Osteoblast (primary cell): ENCODE measurements around the gene PCDHA11. TPM values are rescaled to one million over a fixed set of nuclear protein-coding genes. Genes with fewer than 3 reads are reported as not detected.

Experiments
- DNase-seq: peaks from one replicate; pipeline ENCODE4 v3.0.0; 2011; ENCODE audit warnings: low spot score, mixed read lengths; ENCODE audit not compliant: insufficient read length; ENCODE audit errors: missing footprints
- H2AFZ ChIP-seq: 2 replicates; pipeline ENCODE4 v1.6.0; 2011; ENCODE audit warnings: mild to moderate bottlenecking, low read length
- H3K27ac ChIP-seq: 2 replicates; pipeline ENCODE4 v1.5.1; 2011; ENCODE audit warnings: mild to moderate bottlenecking, low read depth, low read length, moderate library complexity
- H3K27me3 ChIP-seq: 2 replicates; pipeline ENCODE4 v1.6.0; 2012; ENCODE audit warnings: mild to moderate bottlenecking, control low read depth, inconsistent platforms, low read length, moderate library complexity; ENCODE audit not compliant: insufficient read depth
- H3K36me3 ChIP-seq: 2 replicates; pipeline ENCODE4 v1.5.1; 2011; ENCODE audit warnings: mild to moderate bottlenecking, low read length, control low read depth, moderate library complexity; ENCODE audit not compliant: insufficient read depth
- H3K4me1 ChIP-seq: 2 replicates; pipeline ENCODE4 v1.5.1; 2011; ENCODE audit warnings: mild to moderate bottlenecking, low read length, control low read depth, moderate library complexity; ENCODE audit not compliant: insufficient read depth
- H3K4me2 ChIP-seq: 2 replicates; pipeline ENCODE4 v1.6.0; 2011; ENCODE audit warnings: mild to moderate bottlenecking, low read length; ENCODE audit not compliant: insufficient read depth
- H3K4me3 ChIP-seq: fragments of 200-600 bp; sonication (generic); 3 replicates; pipeline ENCODE4 v1.5.1; 2012; ENCODE audit warnings: mild to moderate bottlenecking, low read length, inconsistent platforms; ENCODE audit not compliant: insufficient read depth
- H3K79me2 ChIP-seq: 2 replicates; pipeline ENCODE4 v1.6.0; 2012; ENCODE audit warnings: mild to moderate bottlenecking, low read length, control low read depth, inconsistent platforms; ENCODE audit not compliant: insufficient read depth
- H3K9me3 ChIP-seq: 2 replicates; pipeline ENCODE4 v1.5.1; 2011; ENCODE audit warnings: low read depth, low read length, control low read depth
- H4K20me1 ChIP-seq: 2 replicates; pipeline ENCODE4 v1.6.0; 2012; ENCODE audit warnings: mild to moderate bottlenecking, low read length, control low read depth; ENCODE audit not compliant: insufficient read depth
- CTCF ChIP-seq: IDR thresholded peaks from 2 replicates; pipeline ENCODE4 v1.5.1; 2011; ENCODE audit warnings: mild to moderate bottlenecking, low read depth, low read length, moderate library complexity; ENCODE audit errors: extremely low read depth
- total RNA-seq: library from RNA; depleted of rRNA; stranded (reverse); fragments of >200 nt; gene quantifications from 2 replicates; pipeline ENCODE4 v1.2.3, GENCODE V29; 2012

PCDHA11 gene
- total RNA-seq, 1 donor = 0.36 TPM

- Histone ChIP-seq H3K4me2 (no peak overlapping the region), H3K9me3 (no peaks in the 10 kb centered on the region), H3K4me1 (no peaks in the 10 kb centered on the region), H3K27me3 (no peaks in the 10 kb centered on the region), H3K27ac (no peak overlapping the region), H2AFZ (no peak overlapping the region), H3K36me3 (no peaks in the 10 kb centered on the region), H4K20me1 (no peaks in the 10 kb centered on the region), H3K79me2 (no peaks in the 10 kb centered on the region), H3K4me3 (no peak overlapping the region)
- no peak for TF ChIP-seq CTCF
- DNase-seq = no peak
These were observed 11.4 kb upstream of the PCDHA11 start for GRCh38 chr5:140857177-140857986.

GRCh38 chr5:140857987-140858240 lies 10.8 kb upstream of the PCDHA11 start:
- H3K79me2 ChIP-seq = no peaks in the 10 kb centered on the region
- H3K4me3 ChIP-seq = no peak overlapping the region
- no peaks in the 10 kb centered on the region for H4K20me1 ChIP-seq
- no peaks in the 10 kb centered on the region for H3K27me3 ChIP-seq
- no peak overlapping the region for H2AFZ ChIP-seq
- no peaks in the 10 kb centered on the region for H3K36me3 ChIP-seq
- DNase-seq = no peak
- no peaks in the 10 kb centered on the region for H3K4me1 ChIP-seq
- no peak overlapping the region for H3K27ac ChIP-seq
- H3K9me3 ChIP-seq = no peaks in the 10 kb centered on the region
- no peak overlapping the region for H3K4me2 ChIP-seq
- TF ChIP-seq CTCF = no peak

GRCh38 chr5:140862441-140863295 lies 6.1 kb upstream of the PCDHA11 start:
- no peaks in the 10 kb centered on the region for H3K79me2 ChIP-seq
- no peak overlapping the region for H3K4me3 ChIP-seq
- no peaks in the 10 kb centered on the region for H3K27me3 ChIP-seq
- H4K20me1 ChIP-seq = no peaks in the 10 kb centered on the region
- DNase-seq = no peak
- no peak overlapping the region for H3K4me2 ChIP-seq
- H3K36me3 ChIP-seq = no peaks in the 10 kb centered on the region
- H3K9me3 ChIP-seq = no peaks in the 10 kb centered on the region
- TF ChIP-seq CTCF = no peak
- no peak overlapping the region for H3K27ac ChIP-seq
- H3K4me1 ChIP-seq = no peaks in the 10 kb centered on the region
- no peak overlapping the region for H2AFZ ChIP-seq

- Histone ChIP-seq H3K4me2 (no peak overlapping the region), H3K4me3 (no peak overlapping the region), H4K20me1 (no peaks in the 10 kb centered on the region), H3K9me3 (no peaks in the 10 kb centered on the region), H3K36me3 (no peaks in the 10 kb centered on the region), H3K79me2 (no peaks in the 10 kb centered on the region), H3K27me3 (no peaks in the 10 kb centered on the region), H3K27ac (no peak overlapping the region), H2AFZ (no peak overlapping the region), H3K4me1 (no peaks in the 10 kb centered on the region)
- no peak for DNase-seq
- peak; percentile 19 for TF ChIP-seq CTCF
These were observed 764 bp downstream of the PCDHA11 start for GRCh38 chr5:140869555-140869886.
